Sigmoid colon (tissue), 4 donors: ENCODE data around the gene MAP4K5.

ENCODE experiments used
- EP300 ChIP-seq, 4 donors: sonication (generic); formaldehyde crosslinking; IDR thresholded peaks; one replicate each; pipeline ENCODE4 v1.6.1; 2017; ENCODE audit warnings: antibody characterized with exemption in 4 of 4
- POLR2A ChIP-seq, 2 donors: fragments of 450-650 bp; IDR thresholded peaks; one replicate each; pipeline ENCODE4 v1.6.1; 2016; ENCODE audit warnings: antibody characterized with exemption in 2 of 2, mild to moderate bottlenecking in 2 of 2, moderate library complexity in 2 of 2
- POLR2AphosphoS5 ChIP-seq, 4 donors: sonication (generic); formaldehyde crosslinking; IDR thresholded peaks; one replicate each; pipeline ENCODE4 v1.6.1; 2017; ENCODE audit warnings: antibody characterized with exemption in 4 of 4
- TF ChIP-seq, protein P1 (sequence below), 4 experiments: fragments of 450-650 bp in 3 of 4; fragments of 200-600 bp in 1 of 4; IDR thresholded peaks; one replicate each; pipeline ENCODE4 v1.5.1; 2016 to 2019; ENCODE audit warnings: antibody characterized with exemption in 4 of 4, mild to moderate bottlenecking in 3 of 4, moderate library complexity in 2 of 4

DNA sequence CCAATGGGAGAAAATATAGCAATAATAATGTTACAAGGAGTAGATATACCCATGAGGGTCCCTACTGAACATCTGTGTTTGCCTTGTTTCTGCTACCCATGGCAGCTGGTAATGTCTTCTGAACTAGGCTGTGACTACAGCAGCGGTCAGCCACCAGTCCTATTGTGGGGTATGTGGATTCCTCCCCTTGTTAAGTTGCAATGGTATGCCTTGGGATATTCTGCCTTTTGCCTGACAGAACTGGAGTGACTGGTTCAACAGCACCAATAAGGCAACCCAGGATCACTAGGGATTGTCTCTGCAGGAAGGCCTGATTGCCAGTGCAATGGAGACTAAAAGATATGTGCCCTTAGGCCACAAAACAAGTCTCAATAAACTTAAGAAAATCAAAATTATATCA is 17.9 kb upstream of the MAP4K5 start:
- TF ChIP-seq, protein P1, sequence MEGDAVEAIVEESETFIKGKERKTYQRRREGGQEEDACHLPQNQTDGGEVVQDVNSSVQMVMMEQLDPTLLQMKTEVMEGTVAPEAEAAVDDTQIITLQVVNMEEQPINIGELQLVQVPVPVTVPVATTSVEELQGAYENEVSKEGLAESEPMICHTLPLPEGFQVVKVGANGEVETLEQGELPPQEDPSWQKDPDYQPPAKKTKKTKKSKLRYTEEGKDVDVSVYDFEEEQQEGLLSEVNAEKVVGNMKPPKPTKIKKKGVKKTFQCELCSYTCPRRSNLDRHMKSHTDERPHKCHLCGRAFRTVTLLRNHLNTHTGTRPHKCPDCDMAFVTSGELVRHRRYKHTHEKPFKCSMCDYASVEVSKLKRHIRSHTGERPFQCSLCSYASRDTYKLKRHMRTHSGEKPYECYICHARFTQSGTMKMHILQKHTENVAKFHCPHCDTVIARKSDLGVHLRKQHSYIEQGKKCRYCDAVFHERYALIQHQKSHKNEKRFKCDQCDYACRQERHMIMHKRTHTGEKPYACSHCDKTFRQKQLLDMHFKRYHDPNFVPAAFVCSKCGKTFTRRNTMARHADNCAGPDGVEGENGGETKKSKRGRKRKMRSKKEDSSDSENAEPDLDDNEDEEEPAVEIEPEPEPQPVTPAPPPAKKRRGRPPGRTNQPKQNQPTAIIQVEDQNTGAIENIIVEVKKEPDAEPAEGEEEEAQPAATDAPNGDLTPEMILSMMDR (IDR thresholded peaks at IDR 0.05) = no peak
- TF ChIP-seq EP300 (IDR thresholded peaks at IDR 0.05) (no peak), POLR2AphosphoS5 (IDR thresholded peaks at IDR 0.05) (no peak), POLR2A (IDR thresholded peaks at IDR 0.05) (no peak)
